ENCODE measurements around the gene EPN2. TPM values are rescaled to one million over a fixed set of nuclear protein-coding genes. Genes with fewer than 3 reads are reported as not detected.

EPN2 gene
- total RNA-seq, 4 donors from 2014 or later: 26.0 to 45.9 (median 34.6) TPM

DNA sequence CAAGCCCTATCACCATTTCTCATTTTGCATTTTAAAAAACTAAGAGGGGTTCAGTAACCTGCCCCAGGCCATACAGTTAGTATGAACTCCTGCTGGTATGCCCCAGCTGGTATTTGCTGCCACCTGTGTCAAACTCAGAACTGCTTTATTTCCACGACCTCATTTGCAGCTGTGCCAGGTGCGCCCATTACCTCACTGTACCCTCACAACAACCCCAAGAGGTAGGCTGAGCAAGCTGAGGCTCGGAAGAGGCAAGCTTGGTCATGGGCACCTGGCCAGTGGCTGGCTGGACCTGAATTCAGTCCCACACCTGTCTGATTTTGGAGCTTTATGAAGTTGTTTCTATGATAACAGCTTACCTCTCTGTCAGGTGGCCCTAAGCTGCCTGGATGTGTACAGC lies 7.6 kb downstream of the EPN2 start:
- no peak for TF ChIP-seq CTCF (IDR thresholded peaks at IDR 0.05)
- no peak for ATAC-seq (ENCODE audit: low FRiP score)
- DNase-seq (ENCODE audit: low spot score): no peak

DNA sequence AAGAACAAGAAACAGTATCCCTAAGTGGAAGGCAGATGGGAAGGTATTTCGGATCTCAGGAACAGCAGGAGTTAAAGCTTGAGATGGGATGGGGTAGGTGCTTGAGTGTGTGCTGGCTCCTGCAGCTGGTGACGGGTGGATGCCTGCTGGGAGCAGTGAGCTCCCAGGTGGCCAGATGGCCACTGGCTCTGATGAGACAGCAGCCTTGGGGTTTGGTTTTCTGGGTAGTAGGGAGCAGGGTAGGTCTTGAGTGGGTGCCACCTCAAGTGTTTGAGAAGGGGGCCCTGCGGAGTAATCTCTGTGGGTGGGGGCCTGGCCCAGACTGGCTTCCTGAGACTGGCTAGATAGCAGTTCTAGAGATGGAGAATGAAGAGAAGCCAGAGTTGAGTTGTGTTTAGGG lies 10.3 kb downstream of the EPN2 start:
- TF ChIP-seq CTCF (IDR thresholded peaks at IDR 0.05): no peak
- DNase-seq (ENCODE audit: low spot score): no peak
- no peak for ATAC-seq (ENCODE audit: low FRiP score)

GRCh38 chr17:19248151-19248927 lies 11.2 kb downstream of the EPN2 start:
- no peak for TF ChIP-seq CTCF (IDR thresholded peaks at IDR 0.05)
- no peak for ATAC-seq (ENCODE audit: low FRiP score)
- DNase-seq (ENCODE audit: low spot score): no peak

DNA sequence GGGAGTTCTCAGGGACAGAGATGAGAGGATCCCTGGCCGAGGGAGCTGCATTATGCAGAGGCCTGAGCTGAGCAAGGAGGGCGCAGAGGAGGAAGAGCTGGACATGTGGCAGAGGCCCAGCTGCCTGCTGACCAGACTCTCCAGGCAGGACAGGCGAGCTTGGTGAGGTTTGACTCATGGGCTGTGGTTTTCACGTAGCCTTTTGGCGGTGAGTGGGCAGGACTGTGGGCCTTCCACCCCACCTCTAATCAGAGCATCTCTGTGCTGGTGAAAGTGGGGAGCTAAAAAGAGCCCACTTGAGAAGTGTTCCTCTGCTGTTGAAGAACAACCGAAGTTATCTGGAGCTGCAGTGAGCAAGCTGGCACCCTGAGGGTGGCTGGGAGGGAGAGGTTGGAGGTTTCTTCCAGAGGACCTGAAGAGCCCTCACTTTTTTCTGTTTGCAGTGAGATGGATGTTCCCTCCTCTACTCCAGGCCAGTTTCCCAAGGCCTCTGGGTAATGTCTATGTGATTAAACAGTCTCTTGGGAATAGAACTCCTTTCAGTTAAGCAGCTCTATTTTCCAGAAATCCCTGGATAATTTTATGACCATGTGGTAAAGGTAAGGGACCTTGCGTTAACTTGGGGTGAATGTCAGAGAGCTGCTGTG lies 11.9 kb downstream of the EPN2 start:
- no peak for TF ChIP-seq CTCF (IDR thresholded peaks at IDR 0.05)
- ATAC-seq (ENCODE audit: low FRiP score) (peak; percentile 74), DNase-seq (ENCODE audit: low spot score) (no peak)

DNA sequence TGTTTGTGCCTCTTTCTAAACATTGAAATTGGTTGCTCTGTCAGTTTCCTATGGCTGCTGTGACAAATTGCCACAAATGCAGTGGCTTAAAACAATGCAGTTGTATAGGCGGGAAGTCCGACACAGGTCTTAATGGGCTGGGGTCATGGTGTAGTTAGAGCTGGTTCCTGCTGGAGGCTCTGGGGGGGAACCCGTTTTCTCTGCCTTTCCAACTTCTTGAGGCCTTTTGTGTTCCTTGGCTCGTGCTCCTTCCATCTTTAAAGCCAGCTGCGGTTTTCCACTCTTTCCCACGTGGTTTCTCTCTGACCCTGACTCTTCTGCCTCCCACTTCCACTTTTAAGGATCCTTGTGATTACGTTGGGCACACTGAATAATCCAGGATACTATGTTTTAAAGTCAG lies 12.5 kb downstream of the EPN2 start:
- TF ChIP-seq CTCF (IDR thresholded peaks at IDR 0.05): no peak
- ATAC-seq (ENCODE audit: low FRiP score) (no peak), DNase-seq (ENCODE audit: low spot score) (no peak)

- DNase-seq (ENCODE audit: low spot score): no peak
Observed at GRCh38 chr17:19250421-19251173, 13.4 kb downstream of the EPN2 start.

More at GRCh38 chr17:19250421-19251173, 13.4 kb downstream of the EPN2 start:
- no peak for ATAC-seq (ENCODE audit: low FRiP score)
- TF ChIP-seq CTCF (IDR thresholded peaks at IDR 0.05): no peak
